Mesothelial cell of epicardium (in vitro differentiated cells): ENCODE results near the gene MANEA. TPM values are rescaled to one million over a fixed set of nuclear protein-coding genes. Genes with fewer than 3 reads are reported as not detected.

Source experiments
- DNase-seq, 2 experiments: peaks; one replicate each; pipeline ENCODE4 v3.0.0; 2021; ENCODE audit warnings: low spot score in 2 of 2; ENCODE audit not compliant: unreplicated experiment in 2 of 2
- H3K27ac Mint-ChIP-seq: 2 replicates; pipeline ENCODE4 v1.8.0; 2021; ENCODE audit warnings: mixed read lengths
- H3K27me3 Mint-ChIP-seq: 2 replicates; pipeline ENCODE4 v1.8.0; 2021; ENCODE audit warnings: low read depth, mixed read lengths
- H3K36me3 Mint-ChIP-seq: 2 replicates; pipeline ENCODE4 v1.8.0; 2021; ENCODE audit warnings: mixed read lengths
- H3K4me1 Mint-ChIP-seq: 2 replicates; pipeline ENCODE4 v1.8.0; 2021; ENCODE audit warnings: mixed read lengths
- H3K4me3 Mint-ChIP-seq: 2 replicates; pipeline ENCODE4 v1.8.0; 2021; ENCODE audit warnings: mild to moderate bottlenecking, moderate library complexity, mixed read lengths
- H3K9me3 Mint-ChIP-seq: 2 replicates; pipeline ENCODE4 v1.8.0; 2021; ENCODE audit warnings: mixed read lengths
- total RNA-seq: library from RNA; stranded (reverse); gene quantifications from 3 replicates; pipeline ENCODE4 v1.2.1, GENCODE V29; 2021
- TF ChIP-seq, protein P1 (sequence below): fragments of 200-600 bp; sonication (generic); IDR thresholded peaks from one replicate; pipeline ENCODE4 v1.5.0; 2021; ENCODE audit warnings: antibody characterized with exemption; ENCODE audit not compliant: unreplicated experiment

Gene MANEA
- total RNA-seq, 1 donor from 2014 or later: 17.8 TPM

DNA sequence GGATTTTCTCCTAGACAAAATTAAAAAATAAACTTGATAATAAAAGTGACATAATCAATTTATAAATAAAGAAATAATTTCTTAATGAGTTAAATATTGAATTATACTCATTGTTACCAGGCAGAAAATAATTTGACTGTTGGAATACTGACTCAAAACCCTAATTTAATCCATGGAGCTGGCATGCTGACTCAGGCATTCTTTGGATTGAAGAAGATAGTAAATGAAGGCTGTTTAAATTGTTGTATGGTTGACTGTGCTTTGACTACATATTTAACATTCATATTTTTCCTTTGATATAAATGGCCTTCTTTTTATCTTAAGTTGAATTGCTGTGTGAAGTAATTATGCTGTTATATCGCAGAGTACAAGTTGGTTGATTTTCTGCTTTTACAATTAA, 11.7 kb downstream of the MANEA start:
- DNase-seq: no peak
- Mint-ChIP-seq H3K27me3 (no peaks in the 10 kb centered on the region), H3K4me3 (no peak overlapping the region), H3K36me3 (peaks cover 33% of the 10 kb centered on the region), H3K27ac (no peak overlapping the region), H3K4me1 (no peaks in the 10 kb centered on the region), H3K9me3 (peaks cover 27% of the 10 kb centered on the region)
- TF ChIP-seq, protein P1, sequence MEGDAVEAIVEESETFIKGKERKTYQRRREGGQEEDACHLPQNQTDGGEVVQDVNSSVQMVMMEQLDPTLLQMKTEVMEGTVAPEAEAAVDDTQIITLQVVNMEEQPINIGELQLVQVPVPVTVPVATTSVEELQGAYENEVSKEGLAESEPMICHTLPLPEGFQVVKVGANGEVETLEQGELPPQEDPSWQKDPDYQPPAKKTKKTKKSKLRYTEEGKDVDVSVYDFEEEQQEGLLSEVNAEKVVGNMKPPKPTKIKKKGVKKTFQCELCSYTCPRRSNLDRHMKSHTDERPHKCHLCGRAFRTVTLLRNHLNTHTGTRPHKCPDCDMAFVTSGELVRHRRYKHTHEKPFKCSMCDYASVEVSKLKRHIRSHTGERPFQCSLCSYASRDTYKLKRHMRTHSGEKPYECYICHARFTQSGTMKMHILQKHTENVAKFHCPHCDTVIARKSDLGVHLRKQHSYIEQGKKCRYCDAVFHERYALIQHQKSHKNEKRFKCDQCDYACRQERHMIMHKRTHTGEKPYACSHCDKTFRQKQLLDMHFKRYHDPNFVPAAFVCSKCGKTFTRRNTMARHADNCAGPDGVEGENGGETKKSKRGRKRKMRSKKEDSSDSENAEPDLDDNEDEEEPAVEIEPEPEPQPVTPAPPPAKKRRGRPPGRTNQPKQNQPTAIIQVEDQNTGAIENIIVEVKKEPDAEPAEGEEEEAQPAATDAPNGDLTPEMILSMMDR: no peak

DNA sequence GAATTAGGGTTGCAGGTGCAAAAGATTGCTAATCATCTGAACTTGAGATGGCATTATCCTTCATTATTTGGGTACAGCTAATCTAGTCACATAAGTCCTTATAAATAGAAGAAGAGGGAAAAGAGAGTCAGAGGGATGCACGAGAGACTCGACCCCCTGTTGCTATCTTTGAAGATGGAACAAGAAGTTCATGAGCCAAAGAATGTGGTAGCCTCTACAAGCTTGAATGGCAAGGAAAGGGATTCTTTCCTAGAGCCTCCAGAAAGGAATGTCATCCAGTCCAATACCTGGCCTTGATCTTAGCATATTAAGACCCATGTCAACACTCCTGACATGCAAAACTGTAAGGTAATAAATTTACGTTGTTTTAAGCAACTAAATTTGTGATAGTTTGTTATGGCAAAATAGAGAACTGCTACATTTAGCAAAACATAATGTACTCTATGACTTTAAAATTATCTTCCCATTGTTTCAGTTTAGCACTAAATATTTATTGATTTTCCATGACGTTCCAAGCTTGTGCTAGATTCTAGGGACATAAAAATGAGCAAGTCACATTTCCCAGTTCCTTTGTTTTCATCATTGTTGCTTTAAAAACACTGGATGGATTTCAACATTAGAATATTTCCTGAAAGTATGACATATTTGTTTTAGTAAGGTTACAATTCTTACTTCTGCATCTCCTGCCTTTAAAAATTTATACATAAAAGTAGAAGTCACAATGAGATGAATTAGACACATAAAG, 12.7 kb downstream of the MANEA start:
- DNase-seq: no peak
- TF ChIP-seq, protein P1: no peak
- Mint-ChIP-seq H3K9me3 (peaks cover 20% of the 10 kb centered on the region), H3K4me1 (no peaks in the 10 kb centered on the region), H3K4me3 (no peak overlapping the region), H3K27ac (no peak overlapping the region), H3K27me3 (no peaks in the 10 kb centered on the region), H3K36me3 (peaks cover 26% of the 10 kb centered on the region)

DNA sequence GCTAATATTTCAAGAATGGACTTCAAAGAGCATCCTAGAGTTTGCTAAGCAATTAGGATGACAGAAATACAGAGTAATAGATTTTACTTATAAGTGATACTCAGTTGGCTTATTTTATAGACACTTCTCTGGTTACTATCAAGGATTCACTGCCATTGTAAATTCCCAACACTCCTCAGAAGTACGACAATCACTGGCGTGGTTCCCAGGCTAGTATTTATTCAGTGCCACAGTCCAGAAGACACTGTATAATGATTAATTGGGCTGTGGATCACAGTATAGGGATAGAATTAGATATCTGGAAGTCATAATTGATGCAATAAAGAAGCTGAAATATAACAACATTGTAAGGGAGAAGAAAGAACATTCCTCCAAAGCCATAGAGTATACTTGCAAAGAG, 15.7 kb downstream of the MANEA start:
- TF ChIP-seq, protein P1: no peak
- no peak for DNase-seq
- Mint-ChIP-seq H3K36me3 (peaks cover 22% of the 10 kb centered on the region), H3K4me1 (peaks cover 6% of the 10 kb centered on the region), H3K9me3 (peaks cover 20% of the 10 kb centered on the region), H3K4me3 (no peak overlapping the region), H3K27me3 (no peaks in the 10 kb centered on the region), H3K27ac (no peak overlapping the region)

DNA sequence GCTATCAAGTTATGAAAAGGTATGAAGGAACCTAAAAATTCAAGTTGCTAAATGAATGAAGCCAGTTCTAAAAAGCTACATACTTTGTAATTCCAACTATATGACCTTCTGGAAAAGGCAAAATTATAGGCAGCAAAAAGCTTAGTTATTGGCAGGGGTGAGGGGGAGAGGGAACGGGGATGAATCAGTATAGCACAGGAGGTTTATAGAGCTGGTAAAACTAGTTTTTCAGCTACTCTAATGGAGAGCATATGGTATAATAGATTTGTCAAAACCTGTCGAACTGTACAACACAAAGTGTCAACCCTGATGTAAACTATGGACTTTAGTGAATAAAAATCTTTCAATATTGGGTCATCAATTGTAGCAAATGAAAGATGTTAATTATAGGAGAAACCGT, 18.7 kb downstream of the MANEA start:
- DNase-seq: no peak
- peaks cover 16% of the 10 kb centered on the region for H3K36me3 Mint-ChIP-seq
- H3K4me1 Mint-ChIP-seq: peaks cover 6% of the 10 kb centered on the region
- no peak overlapping the region for H3K27ac Mint-ChIP-seq
- TF ChIP-seq, protein P1: no peak
- H3K27me3 Mint-ChIP-seq: no peaks in the 10 kb centered on the region
- H3K4me3 Mint-ChIP-seq: no peak overlapping the region
- H3K9me3 Mint-ChIP-seq: peaks cover 18% of the 10 kb centered on the region

DNA sequence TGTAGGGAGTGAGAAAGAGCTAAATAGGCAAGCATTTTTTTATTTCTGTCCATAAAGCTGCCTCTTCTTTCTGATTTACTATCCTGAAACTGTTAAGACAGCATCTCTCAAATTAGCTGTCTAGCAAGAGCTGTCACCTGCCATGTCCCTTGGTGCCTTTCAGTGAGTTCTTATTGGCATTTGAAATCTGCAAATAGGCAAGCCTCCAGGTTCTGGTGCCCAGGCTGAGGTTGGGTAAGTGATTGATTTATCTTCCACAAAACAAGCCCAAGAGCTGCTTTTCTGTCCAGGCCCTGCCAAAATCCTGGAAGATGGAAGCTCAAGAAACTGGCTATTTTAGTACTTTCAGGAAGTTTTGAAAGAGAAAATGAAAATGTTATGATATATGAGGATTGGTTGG, 22.4 kb downstream of the MANEA start:
- DNase-seq: no peak
- Mint-ChIP-seq H3K9me3 (no peaks in the 10 kb centered on the region), H3K27ac (no peak overlapping the region), H3K27me3 (no peaks in the 10 kb centered on the region), H3K4me3 (no peak overlapping the region), H3K36me3 (no peaks in the 10 kb centered on the region), H3K4me1 (peaks cover 6% of the 10 kb centered on the region)
- TF ChIP-seq, protein P1: no peak
